ENCODE data around the gene DDX41. TPM values are rescaled to one million over a fixed set of nuclear protein-coding genes. Genes with fewer than 3 reads are reported as not detected.

DDX41 gene
- total RNA-seq, 4 donors from 2014 or later = 96.5 to 170 (median 130) TPM

GRCh38 chr5:177501874-177502678 lies 14.7 kb downstream of the DDX41 start:
- Histone ChIP-seq H3K4me1 (peaks cover 4 to 20% (median 13%) of the 10 kb centered on the region in 4 donors), H3K36me3 (no peaks in the 10 kb centered on the region), H3K27ac (no peak overlapping the region), H3K4me3 (no peak overlapping the region), H3K9me3 (no peaks in the 10 kb centered on the region), H3K27me3 (peaks cover 10% of the 10 kb centered on the region)
- in situ Hi-C loops (cut with MboI; ENCODE audit: low pct_ligation_motif_present in 1 of 4, low pct_unique_long_range_greater_than_20kb in 1 of 4, low sequenced_read_pairs in 3 of 4) (loop anchor here in 2 of 4 donors (10.0 to 25.0 kb wide), 2 partner anchors 107 to 115 kb away; partner anchors contain the start of gene SLC34A1 (in 1 of the 2)), intact Hi-C loops (cut with DNase I; ENCODE audit: low total_unique reads) (loop anchor here (2.0 kb wide), 1 partner anchor 109 kb away; no protein-coding TSS in a partner anchor)
- DNase-seq = no peak
- WGBS, 2 donors (ENCODE audit: low coverage in 1 of 2) = 49 to 55% methylated on average over 8 to 9 of the region's 9 CpGs
- TF ChIP-seq POLR2AphosphoS5 (IDR thresholded peaks at IDR 0.05) (no peak), CTCF (IDR thresholded peaks at IDR 0.05) (no peak), EP300 (IDR thresholded peaks at IDR 0.05; ENCODE audit: low read depth) (no peak), POLR2A (IDR thresholded peaks at IDR 0.05) (no peak)

GRCh38 chr5:177500685-177501522 lies 15.9 kb downstream of the DDX41 start:
- peak; percentile 91 for DNase-seq
- no peak overlapping the region for H3K4me3 ChIP-seq
- H3K36me3 ChIP-seq = no peaks in the 10 kb centered on the region
- peaks cover 9 to 30% (median 19%) of the 10 kb centered on the region in 4 donors for H3K4me1 ChIP-seq
- H3K27me3 ChIP-seq = peaks cover 10% of the 10 kb centered on the region
- in situ Hi-C loops (cut with MboI; ENCODE audit: low pct_ligation_motif_present in 1 of 4, low pct_unique_long_range_greater_than_20kb in 1 of 4, low sequenced_read_pairs in 3 of 4) = loop anchor here in 2 of 4 donors (10.0 to 25.0 kb wide), 2 partner anchors 106 to 114 kb away; partner anchors contain the start of gene SLC34A1 (in 1 of the 2)
- TF ChIP-seq CTCF (IDR thresholded peaks at IDR 0.05) = peak; percentile 85 to 95 (median 93)
- TF ChIP-seq EP300 (IDR thresholded peaks at IDR 0.05; ENCODE audit: low read depth) = no peak
- TF ChIP-seq POLR2A (IDR thresholded peaks at IDR 0.05) = no peak
- no peak for TF ChIP-seq POLR2AphosphoS5 (IDR thresholded peaks at IDR 0.05)
- peak overlapping the region in 3 of 4 donors; percentile 14 to 17 (median 14) for H3K27ac ChIP-seq
- intact Hi-C loops (cut with DNase I; ENCODE audit: low total_unique reads) = loop anchor here (2.0 kb wide), 1 partner anchor 108 kb away; no protein-coding TSS in a partner anchor
- H3K9me3 ChIP-seq = no peaks in the 10 kb centered on the region
- 0 to 18% methylated on average over 2 to 10 of the region's 10 CpGs for WGBS, 2 donors (ENCODE audit: low coverage in 1 of 2)

GRCh38 chr5:177499842-177500241 lies 16.9 kb downstream of the DDX41 start:
- WGBS, 2 donors (ENCODE audit: low coverage in 1 of 2) = 87 to 88% methylated on average over 6 of the region's 6 CpGs
- H3K4me1 ChIP-seq = peaks cover 9 to 40% (median 28%) of the 10 kb centered on the region in 4 donors
- H3K9me3 ChIP-seq = no peaks in the 10 kb centered on the region
- in situ Hi-C loops (cut with MboI; ENCODE audit: low pct_ligation_motif_present in 1 of 4, low pct_unique_long_range_greater_than_20kb in 1 of 4, low sequenced_read_pairs in 3 of 4) = loop anchor here in 2 of 4 donors (10.0 to 25.0 kb wide), 2 partner anchors 105 to 113 kb away; partner anchors contain the start of gene SLC34A1 (in 1 of the 2)
- DNase-seq = no peak
- peaks cover 10% of the 10 kb centered on the region for H3K27me3 ChIP-seq
- no peaks in the 10 kb centered on the region for H3K36me3 ChIP-seq
- TF ChIP-seq CTCF (IDR thresholded peaks at IDR 0.05) = no peak
- TF ChIP-seq POLR2A (IDR thresholded peaks at IDR 0.05) = no peak
- no peak for TF ChIP-seq POLR2AphosphoS5 (IDR thresholded peaks at IDR 0.05)
- no peak for TF ChIP-seq EP300 (IDR thresholded peaks at IDR 0.05; ENCODE audit: low read depth)
- no peak overlapping the region for H3K4me3 ChIP-seq
- H3K27ac ChIP-seq = no peak overlapping the region
- intact Hi-C loops (cut with DNase I; ENCODE audit: low total_unique reads) = loop anchor here (2.0 kb wide), 1 partner anchor 107 kb away; no protein-coding TSS in a partner anchor
